Stimulated activated naive CD8-positive, alpha-beta T cell treated with anti-CD3 and anti-CD28 coated beads, Interleukin-15, amount 100 ng/mL, for 72 hours (primary cell): ENCODE data around the gene LYST.
"Not testable (repeated sequence)": the region's sequence is repeated elsewhere in the genome, so short reads cannot be mapped to it uniquely, and the experiment has no call there.

Experiments
- ATAC-seq: fragments of 150-1000 bp; cut with Tn5 transposase; 2 replicates; pipeline ENCODE4 v1.10.0; 2021; ENCODE audit warnings: mild to moderate bottlenecking, moderate library complexity
- DNase-seq, 2 donors: peaks; one replicate each; pipeline ENCODE4 v3.0.0; 2021 to 2022
- H3K27ac Mint-ChIP-seq, 2 donors: one replicate each; pipeline ENCODE4 v1.8.0; 2022; ENCODE audit warnings: mild to moderate bottlenecking in 2 of 2, mixed read lengths in 2 of 2, moderate library complexity in 2 of 2
- H3K27me3 Mint-ChIP-seq: one replicate; pipeline ENCODE4 v1.8.0; 2022; ENCODE audit warnings: mixed read lengths
- H3K4me1 Mint-ChIP-seq: one replicate; pipeline ENCODE4 v1.8.0; 2022; ENCODE audit warnings: mild to moderate bottlenecking, mixed read lengths
- H3K4me3 Mint-ChIP-seq, 2 donors: one replicate each; pipeline ENCODE4 v1.8.0; 2022; ENCODE audit warnings: mild to moderate bottlenecking in 2 of 2, mixed read lengths in 2 of 2, moderate library complexity in 1 of 2
- H3K9me3 Mint-ChIP-seq, 2 donors: one replicate each; pipeline ENCODE4 v1.8.0; 2022; ENCODE audit warnings: mixed read lengths in 2 of 2

Gene LYST

DNA sequence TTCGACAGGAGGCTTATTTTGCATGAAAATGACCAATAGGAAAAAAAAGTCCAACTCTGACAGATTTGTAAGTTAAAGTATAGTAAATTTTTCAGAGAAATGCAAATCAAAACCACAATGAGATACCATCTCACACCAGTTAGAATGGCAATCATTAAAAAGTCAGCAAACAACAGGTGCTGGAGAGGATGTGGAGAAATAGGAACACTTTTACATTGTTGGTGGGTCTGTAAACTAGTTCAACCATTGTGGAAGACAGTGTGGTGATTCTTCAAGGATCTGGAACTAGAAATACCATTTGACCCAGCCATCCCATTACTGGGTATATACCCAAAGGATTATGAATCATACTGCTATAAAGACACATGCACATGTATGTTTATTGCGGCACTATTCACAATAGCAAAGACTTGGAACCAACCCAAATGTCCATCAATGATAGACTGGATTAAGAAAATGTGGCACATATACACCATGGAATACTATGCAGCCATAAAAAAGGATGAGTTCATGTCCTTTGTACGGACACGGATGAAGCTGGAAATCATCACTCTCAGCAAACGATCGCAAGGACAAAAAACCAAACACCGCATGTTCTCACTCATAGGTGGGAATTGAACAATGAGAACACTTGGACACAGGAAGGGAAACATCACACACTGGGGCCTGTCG, 80.3 kb downstream of the LYST start:
- not testable (repeated sequence) for H3K9me3 Mint-ChIP-seq, ATAC-seq, H3K27me3 Mint-ChIP-seq, H3K27ac Mint-ChIP-seq, H3K4me3 Mint-ChIP-seq, DNase-seq, H3K4me1 Mint-ChIP-seq

DNA sequence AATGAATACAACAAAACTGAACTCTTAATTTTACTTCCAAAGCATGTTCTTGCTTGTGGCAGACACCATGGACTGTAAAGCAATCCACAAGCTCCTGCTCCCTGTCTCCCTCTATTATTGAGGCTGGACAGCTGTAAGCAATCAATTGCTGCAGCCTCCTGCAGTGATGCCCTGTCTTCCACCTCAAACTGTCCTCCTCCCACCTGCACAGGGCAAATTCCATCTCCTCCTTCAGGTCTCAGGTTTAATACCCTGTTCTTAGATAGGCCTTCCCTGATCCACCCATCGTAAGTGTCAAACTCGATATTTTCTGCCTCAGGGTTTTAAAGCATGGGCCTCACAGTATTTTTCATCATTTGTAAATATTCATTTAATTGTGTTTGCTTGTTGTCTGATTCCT, 81.8 kb downstream of the LYST start:
- Mint-ChIP-seq H3K4me1 (no peaks in the 10 kb centered on the region), H3K9me3 (no peaks in the 10 kb centered on the region), H3K27me3 (no peaks in the 10 kb centered on the region), H3K4me3 (no peak overlapping the region), H3K27ac (peak overlapping the region in 1 of 2 donors; percentile 29)
- DNase-seq (no peak), ATAC-seq (no peak)

- H3K27me3 Mint-ChIP-seq, result no peaks in the 10 kb centered on the region
- DNase-seq, result no peak
Observed at GRCh38 chr1:235783148-235783776, 83.4 kb downstream of the LYST start.

DNA sequence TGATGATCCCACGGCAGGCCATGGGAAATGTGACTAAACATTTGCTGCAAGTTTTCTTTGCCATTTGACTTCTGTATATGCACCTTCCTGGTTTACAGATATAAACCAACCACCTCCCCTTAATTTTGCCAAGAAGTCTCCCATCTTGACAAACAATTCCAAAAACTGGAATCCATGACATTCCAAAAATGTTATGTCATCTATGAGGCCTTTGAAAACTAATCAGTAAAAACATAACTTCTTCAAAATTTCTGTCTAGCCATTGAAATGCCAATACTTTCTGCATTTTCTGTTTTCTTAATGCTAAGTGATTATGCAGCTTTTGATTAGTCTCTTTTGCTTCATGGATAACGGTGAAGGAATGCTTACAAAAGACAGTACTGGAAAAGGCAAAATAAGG, 84.1 kb downstream of the LYST start:
- DNase-seq (no peak), ATAC-seq (no peak)
- Mint-ChIP-seq H3K9me3 (no peaks in the 10 kb centered on the region), H3K27me3 (no peaks in the 10 kb centered on the region), H3K4me3 (no peak overlapping the region), H3K27ac (no peak overlapping the region), H3K4me1 (no peaks in the 10 kb centered on the region)

More at GRCh38 chr1:235783148-235783776, 83.4 kb downstream of the LYST start:
- no peak for ATAC-seq
- H3K4me1 Mint-ChIP-seq, result no peaks in the 10 kb centered on the region
- H3K9me3 Mint-ChIP-seq, result no peaks in the 10 kb centered on the region
- no peak overlapping the region for H3K27ac Mint-ChIP-seq
- H3K4me3 Mint-ChIP-seq, result no peak overlapping the region

- Mint-ChIP-seq H3K4me1 (no peaks in the 10 kb centered on the region), H3K4me3 (no peak overlapping the region), H3K27me3 (no peaks in the 10 kb centered on the region), H3K27ac (no peak overlapping the region), H3K9me3 (no peaks in the 10 kb centered on the region)
- DNase-seq (no peak), ATAC-seq (no peak)
Observed at GRCh38 chr1:235781807-235782206, 84.9 kb downstream of the LYST start.

DNA sequence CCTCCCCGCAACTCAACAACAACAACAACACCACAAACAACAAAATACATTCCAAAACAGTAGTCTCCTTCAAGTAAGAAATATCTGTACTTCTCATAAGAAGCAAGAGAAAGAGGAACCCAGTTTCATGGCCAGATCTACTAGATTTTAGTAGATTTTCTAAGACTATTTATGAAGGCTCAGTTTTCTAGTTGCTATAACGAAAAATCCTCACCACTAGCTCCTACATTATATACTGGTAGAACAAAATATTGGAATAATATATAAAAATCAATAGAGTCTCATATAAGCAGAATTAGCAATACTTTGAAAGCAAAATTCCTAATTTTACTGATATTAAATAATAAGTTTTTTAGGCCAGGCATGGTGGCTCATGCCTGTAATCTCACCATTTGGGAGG, 86.9 kb downstream of the LYST start:
- Mint-ChIP-seq H3K9me3 (no peaks in the 10 kb centered on the region), H3K27ac (no peak overlapping the region), H3K4me3 (no peak overlapping the region), H3K4me1 (no peaks in the 10 kb centered on the region), H3K27me3 (no peaks in the 10 kb centered on the region)
- ATAC-seq (no peak), DNase-seq (no peak)

DNA sequence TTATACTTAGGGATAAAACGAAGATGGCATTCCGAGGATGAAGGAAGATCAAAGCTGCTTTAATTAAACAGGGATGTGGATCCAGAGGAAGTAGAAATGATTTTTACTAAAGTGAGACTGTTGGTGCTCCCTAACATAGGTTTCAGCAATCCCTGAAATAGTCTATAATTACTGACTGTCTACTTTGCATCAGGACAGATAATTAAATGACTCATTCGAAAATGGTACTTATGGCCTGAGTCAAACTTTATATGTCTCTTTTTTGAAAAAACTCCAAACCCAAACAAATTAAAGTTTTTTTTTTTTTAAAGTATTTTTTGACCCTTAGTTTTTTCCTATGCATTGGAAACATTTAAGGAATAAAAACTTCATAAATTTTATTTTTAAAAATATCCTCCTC, 90.3 kb downstream of the LYST start:
- H3K4me1 Mint-ChIP-seq, result peaks cover 4% of the 10 kb centered on the region
- H3K27ac Mint-ChIP-seq, result no peak overlapping the region
- DNase-seq (no peak), ATAC-seq (no peak)
- H3K9me3 Mint-ChIP-seq, result no peaks in the 10 kb centered on the region
- H3K4me3 Mint-ChIP-seq, result no peak overlapping the region
- no peaks in the 10 kb centered on the region for H3K27me3 Mint-ChIP-seq

GRCh38 chr1:235775246-235775860, 91.4 kb downstream of the LYST start:
- Mint-ChIP-seq H3K27ac (no peak overlapping the region), H3K9me3 (no peaks in the 10 kb centered on the region), H3K4me1 (peaks cover 4% of the 10 kb centered on the region), H3K27me3 (no peaks in the 10 kb centered on the region), H3K4me3 (no peak overlapping the region)
- ATAC-seq (no peak), DNase-seq (no peak)

GRCh38 chr1:235767795-235768194, 98.9 kb downstream of the LYST start:
- ATAC-seq (peak; percentile 60), DNase-seq (no peak)
- Mint-ChIP-seq H3K4me1 (peaks cover 20% of the 10 kb centered on the region), H3K27ac (no peak overlapping the region), H3K9me3 (no peaks in the 10 kb centered on the region), H3K4me3 (peak overlapping the region in 1 of 2 donors; percentile 15), H3K27me3 (no peaks in the 10 kb centered on the region)

DNA sequence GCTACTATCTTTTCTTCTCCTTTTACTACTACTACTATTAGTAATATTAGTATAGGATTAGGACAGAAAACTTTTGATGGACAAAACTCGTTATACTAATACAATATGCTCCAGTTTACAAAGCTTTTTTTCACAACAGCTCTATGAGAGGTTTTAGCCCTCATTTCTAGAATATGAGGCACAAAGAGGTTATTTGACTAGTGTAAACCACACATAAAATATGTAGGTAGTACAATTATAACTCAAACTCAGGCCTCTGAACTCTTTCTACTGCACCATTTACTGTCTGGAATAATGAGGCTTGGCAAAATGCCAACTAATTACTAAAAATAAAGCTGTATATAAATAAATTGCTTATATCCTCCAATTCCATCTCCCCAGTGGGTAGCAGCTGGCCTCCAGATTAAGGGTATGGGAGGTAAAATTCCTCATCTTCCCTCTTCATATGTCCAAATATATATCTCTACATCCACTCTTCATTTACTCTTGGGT, 99.9 kb downstream of the LYST start:
- no peaks in the 10 kb centered on the region for H3K9me3 Mint-ChIP-seq
- peaks cover 20% of the 10 kb centered on the region for H3K4me1 Mint-ChIP-seq
- ATAC-seq (no peak), DNase-seq (no peak)
- H3K27ac Mint-ChIP-seq, result no peak overlapping the region
- H3K27me3 Mint-ChIP-seq, result no peaks in the 10 kb centered on the region
- no peak overlapping the region for H3K4me3 Mint-ChIP-seq

DNA sequence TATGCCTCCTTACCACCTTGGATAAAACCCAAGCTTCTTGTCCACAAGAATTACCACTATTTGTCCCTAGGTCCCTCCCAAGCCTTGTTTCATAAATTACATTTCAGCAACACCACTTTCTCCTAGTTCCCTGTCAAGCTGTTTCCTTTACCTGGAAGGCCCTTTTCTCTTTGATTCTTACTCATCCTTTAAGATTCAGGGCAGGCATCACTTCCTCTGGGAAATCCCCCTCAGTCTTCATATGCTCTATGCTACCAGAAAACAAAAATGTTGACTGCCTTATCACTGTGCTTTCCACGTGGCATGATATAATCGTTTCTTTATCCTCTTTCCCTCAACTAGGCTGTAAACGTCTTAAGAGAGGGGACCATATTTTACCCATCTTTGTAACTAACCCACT, 102.7 kb downstream of the LYST start:
- Mint-ChIP-seq H3K9me3 (no peaks in the 10 kb centered on the region), H3K4me1 (peaks cover 17% of the 10 kb centered on the region), H3K27ac (no peak overlapping the region), H3K27me3 (no peaks in the 10 kb centered on the region), H3K4me3 (no peak overlapping the region)
- DNase-seq (peak in 1 of 2 donors; percentile 14), ATAC-seq (peak; percentile 93)

DNA sequence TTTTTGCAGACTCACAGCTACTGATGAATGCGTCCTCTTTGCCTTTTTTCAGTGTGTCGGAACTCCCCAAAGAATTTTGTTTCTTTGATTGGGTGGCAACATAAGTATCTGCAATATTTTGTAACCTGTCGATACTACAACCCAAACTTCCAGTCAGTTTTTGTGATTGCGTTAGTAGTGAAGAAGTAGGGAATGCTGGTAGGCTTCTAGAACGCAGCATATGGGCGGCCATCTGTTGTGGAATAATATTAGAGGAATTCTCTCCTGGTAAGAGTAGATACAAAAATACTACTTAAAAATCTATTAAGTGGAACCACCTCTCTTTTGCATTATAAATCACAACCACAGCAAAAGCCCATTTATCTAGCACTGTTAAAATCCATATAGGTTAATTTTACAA, 107.4 kb downstream of the LYST start:
- no peak for DNase-seq
- Mint-ChIP-seq H3K4me1 (no peaks in the 10 kb centered on the region), H3K27me3 (no peaks in the 10 kb centered on the region), H3K9me3 (no peaks in the 10 kb centered on the region), H3K27ac (no peak overlapping the region), H3K4me3 (no peak overlapping the region)
- ATAC-seq, result no peak

DNA sequence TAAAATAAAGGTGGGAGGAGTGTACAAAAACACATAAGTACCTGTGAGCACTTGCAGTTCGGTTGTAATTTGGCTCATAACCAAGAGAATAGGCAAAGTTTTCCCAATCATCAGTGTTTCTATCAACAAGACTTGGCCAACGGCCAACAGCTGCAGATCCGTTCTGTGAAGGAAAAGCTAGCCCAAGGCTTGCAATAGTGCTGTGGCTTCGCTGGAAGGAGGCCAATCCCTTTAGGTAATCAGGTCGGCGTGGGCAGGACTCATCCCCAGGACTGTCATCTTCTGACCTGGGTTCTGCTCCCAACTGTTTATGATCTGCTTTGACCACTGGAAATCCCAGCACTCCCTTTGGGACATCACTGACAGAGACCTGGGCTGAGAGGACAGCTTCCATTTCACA, 107.8 kb downstream of the LYST start:
- DNase-seq, result no peak
- H3K27ac Mint-ChIP-seq, result no peak overlapping the region
- ATAC-seq, result no peak
- H3K9me3 Mint-ChIP-seq, result no peaks in the 10 kb centered on the region
- H3K4me1 Mint-ChIP-seq, result no peaks in the 10 kb centered on the region
- no peak overlapping the region for H3K4me3 Mint-ChIP-seq
- no peaks in the 10 kb centered on the region for H3K27me3 Mint-ChIP-seq

DNA sequence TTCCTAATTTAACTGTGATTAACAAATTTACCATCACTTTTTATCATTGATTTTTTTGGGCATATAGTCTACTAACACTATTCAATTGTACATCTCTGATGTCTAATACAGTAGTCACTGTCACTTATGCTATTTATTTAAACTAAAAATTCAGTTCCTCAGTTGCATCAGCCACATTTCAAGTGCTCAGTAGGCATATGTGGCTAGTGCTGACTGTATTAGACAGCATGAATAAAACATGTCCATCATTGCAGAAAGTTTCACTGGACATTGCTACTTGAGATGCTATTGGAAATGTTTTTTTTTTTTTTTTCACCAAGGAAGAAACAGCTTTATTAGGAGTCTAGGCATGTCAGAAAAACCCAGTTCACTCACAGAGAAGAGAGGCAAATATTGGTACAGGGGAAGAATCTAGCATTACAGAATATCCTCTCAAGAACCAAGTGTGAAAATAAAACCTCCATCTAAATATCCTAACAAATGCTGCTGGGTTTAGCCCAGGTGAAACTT, 109.1 kb downstream of the LYST start:
- Mint-ChIP-seq H3K4me3 (no peak overlapping the region), H3K27me3 (no peaks in the 10 kb centered on the region), H3K4me1 (no peaks in the 10 kb centered on the region), H3K9me3 (no peaks in the 10 kb centered on the region), H3K27ac (no peak overlapping the region)
- no peak for DNase-seq
- no peak for ATAC-seq

GRCh38 chr1:235754186-235754585, 112.5 kb downstream of the LYST start:
- not testable (repeated sequence) for H3K4me3 Mint-ChIP-seq, H3K4me1 Mint-ChIP-seq, H3K27ac Mint-ChIP-seq, H3K9me3 Mint-ChIP-seq, ATAC-seq, H3K27me3 Mint-ChIP-seq, DNase-seq

DNA sequence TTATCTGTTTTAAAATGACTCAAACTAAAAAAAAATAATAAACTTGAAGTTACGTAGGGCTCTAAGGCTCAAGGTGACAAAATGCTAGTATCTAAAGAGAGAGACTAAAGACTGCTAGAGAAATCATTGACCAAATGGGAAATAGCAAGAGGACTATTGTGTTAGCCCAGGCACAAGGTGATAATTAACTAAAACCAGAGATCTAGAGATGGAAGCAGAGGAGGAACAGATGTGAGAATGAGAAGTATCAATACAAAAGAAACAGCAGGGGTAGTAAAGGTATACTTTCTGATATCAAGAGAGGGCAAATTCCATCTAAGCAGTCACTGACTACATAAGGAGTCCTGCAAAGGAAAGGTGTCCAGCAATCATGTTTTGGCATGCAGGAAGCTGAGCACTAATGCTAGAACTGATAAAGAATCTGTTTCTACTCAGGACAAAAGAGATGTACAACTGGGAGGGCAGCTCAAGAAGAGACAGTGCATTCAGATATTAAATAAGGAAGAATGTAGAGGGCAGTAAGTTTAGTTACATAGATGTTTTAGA, 116.9 kb downstream of the LYST start:
- Mint-ChIP-seq H3K4me3 (no peak overlapping the region), H3K4me1 (no peaks in the 10 kb centered on the region), H3K9me3 (no peaks in the 10 kb centered on the region), H3K27me3 (no peaks in the 10 kb centered on the region), H3K27ac (peak overlapping the region in 1 of 2 donors; percentile 41)
- DNase-seq (no peak), ATAC-seq (no peak)
